HepG2 (cell line): ENCODE data around the gene UBB. TPM values are rescaled to one million over a fixed set of nuclear protein-coding genes. Genes with fewer than 3 reads are reported as not detected.

Experiments used
- CC2D1A ChIP-seq: sonication (generic); formaldehyde crosslinking; IDR thresholded peaks from 2 replicates; pipeline ENCODE4 v1.8.1; 2023; ENCODE audit warnings: mild to moderate bottlenecking, missing genetic modification reagents
- DZIP1 ChIP-seq: sonication (generic); formaldehyde crosslinking; IDR thresholded peaks from 2 replicates; pipeline ENCODE4 v1.5.0; 2020; ENCODE audit warnings: mild to moderate bottlenecking, missing genetic modification reagents
- HNF4A ChIP-seq: sonication (generic); formaldehyde crosslinking; IDR thresholded peaks from 2 replicates; pipeline ENCODE4 v1.4.0; 2020; ENCODE audit warnings: missing genetic modification reagents
- PRMT3 ChIP-seq: sonication (generic); formaldehyde crosslinking; IDR thresholded peaks from 2 replicates; pipeline ENCODE4 v1.8.1; 2022; ENCODE audit warnings: low read depth, mild to moderate bottlenecking, moderate library complexity, missing genetic modification reagents, borderline replicate concordance
- SALL2 ChIP-seq: sonication (generic); formaldehyde crosslinking; IDR thresholded peaks from 2 replicates; pipeline ENCODE4 v1.8.1; 2023; ENCODE audit warnings: mild to moderate bottlenecking, missing genetic modification reagents, inconsistent platforms
- SUZ12 ChIP-seq: fragments of 150-350 bp; IDR thresholded peaks from 2 replicates; pipeline ENCODE4 v1.6.1; 2014; ENCODE audit warnings: low read depth, low read length
- ZBTB42 ChIP-seq: sonication (generic); formaldehyde crosslinking; IDR thresholded peaks from 2 replicates; pipeline ENCODE4 v1.5.0; 2020; ENCODE audit warnings: mild to moderate bottlenecking, missing genetic modification reagents
- ZC3H13 ChIP-seq: sonication (generic); formaldehyde crosslinking; IDR thresholded peaks from 2 replicates; pipeline ENCODE4 v1.8.1; 2023; ENCODE audit warnings: mild to moderate bottlenecking, missing genetic modification reagents, moderate library complexity
- ZFP37 ChIP-seq: sonication (generic); formaldehyde crosslinking; IDR thresholded peaks from 2 replicates; pipeline ENCODE4 v1.4.0; 2020; ENCODE audit warnings: missing genetic modification reagents, borderline replicate concordance
- ZNF383 ChIP-seq: sonication (generic); formaldehyde crosslinking; IDR thresholded peaks from 2 replicates; pipeline ENCODE4 v1.4.0; 2020; ENCODE audit warnings: missing genetic modification reagents, mild to moderate bottlenecking, borderline replicate concordance
- ZNF484 ChIP-seq: sonication (generic); formaldehyde crosslinking; IDR thresholded peaks from 2 replicates; pipeline ENCODE4 v1.5.1; 2020; ENCODE audit warnings: mild to moderate bottlenecking, low read depth, missing genetic modification reagents, borderline replicate concordance
- ZNF563 ChIP-seq: sonication (generic); formaldehyde crosslinking; IDR thresholded peaks from 2 replicates; pipeline ENCODE4 v1.8.0; 2022; ENCODE audit warnings: mild to moderate bottlenecking, moderate library complexity, missing genetic modification reagents
- polyA plus RNA-seq, 8 experiments: library from polyadenylated mRNA; depleted of rRNA in 3 of 8; stranded (reverse) in 7 of 8; unstranded in 1 of 8; fragments of >200 nt; fragmentation: Illumina TruSeq in 4 of 8; extraction: Trizol in 4 of 8; gene quantifications; 2 replicates each; pipeline versions ENCODE4 v1.2.1 to v1.2.3, GENCODE V29; 2011 to 2016; ENCODE audit warnings: low read depth in 4 of 8, missing spikeins in 1 of 8, mixed read lengths in 1 of 8; ENCODE audit not compliant: insufficient read depth in 1 of 8
- total RNA-seq, 5 experiments: library from RNA; depleted of rRNA; stranded (reverse); fragments of >200 nt; fragmentation: Illumina TruSeq; extraction: Trizol; gene quantifications; 2 replicates each; pipeline ENCODE4 v1.2.3, GENCODE V29; 2016; ENCODE audit warnings: low read depth in 1 of 5
- TF ChIP-seq, protein P1 (sequence below): sonication (generic); formaldehyde crosslinking; IDR thresholded peaks from 2 replicates; pipeline ENCODE4 v1.5.1; 2020; ENCODE audit warnings: mild to moderate bottlenecking, missing genetic modification reagents, borderline replicate concordance
- TF ChIP-seq, protein P2 (sequence below): IDR thresholded peaks from 2 replicates; pipeline ENCODE4 v1.6.1; 2016; ENCODE audit warnings: missing compliant biosample characterization, missing genetic modification reagents, borderline replicate concordance

The UBB gene
- total and polyA plus RNA-seq, 2 of the 13 experiments (the other 11 are each of a cell fraction or from before 2014, with no cell fraction given), result 1,130 to 2,066 TPM

GRCh38 chr17:16398270-16399267 is 17.7 kb downstream of the UBB start (continued):
- TF ChIP-seq DZIP1, result no peak
- no peak for TF ChIP-seq PRMT3 (CRISPR knock-in tag)
- no peak for TF ChIP-seq SALL2
- no peak for TF ChIP-seq ZFP37 (CRISPR knock-in tag)
- TF ChIP-seq, protein P1, sequence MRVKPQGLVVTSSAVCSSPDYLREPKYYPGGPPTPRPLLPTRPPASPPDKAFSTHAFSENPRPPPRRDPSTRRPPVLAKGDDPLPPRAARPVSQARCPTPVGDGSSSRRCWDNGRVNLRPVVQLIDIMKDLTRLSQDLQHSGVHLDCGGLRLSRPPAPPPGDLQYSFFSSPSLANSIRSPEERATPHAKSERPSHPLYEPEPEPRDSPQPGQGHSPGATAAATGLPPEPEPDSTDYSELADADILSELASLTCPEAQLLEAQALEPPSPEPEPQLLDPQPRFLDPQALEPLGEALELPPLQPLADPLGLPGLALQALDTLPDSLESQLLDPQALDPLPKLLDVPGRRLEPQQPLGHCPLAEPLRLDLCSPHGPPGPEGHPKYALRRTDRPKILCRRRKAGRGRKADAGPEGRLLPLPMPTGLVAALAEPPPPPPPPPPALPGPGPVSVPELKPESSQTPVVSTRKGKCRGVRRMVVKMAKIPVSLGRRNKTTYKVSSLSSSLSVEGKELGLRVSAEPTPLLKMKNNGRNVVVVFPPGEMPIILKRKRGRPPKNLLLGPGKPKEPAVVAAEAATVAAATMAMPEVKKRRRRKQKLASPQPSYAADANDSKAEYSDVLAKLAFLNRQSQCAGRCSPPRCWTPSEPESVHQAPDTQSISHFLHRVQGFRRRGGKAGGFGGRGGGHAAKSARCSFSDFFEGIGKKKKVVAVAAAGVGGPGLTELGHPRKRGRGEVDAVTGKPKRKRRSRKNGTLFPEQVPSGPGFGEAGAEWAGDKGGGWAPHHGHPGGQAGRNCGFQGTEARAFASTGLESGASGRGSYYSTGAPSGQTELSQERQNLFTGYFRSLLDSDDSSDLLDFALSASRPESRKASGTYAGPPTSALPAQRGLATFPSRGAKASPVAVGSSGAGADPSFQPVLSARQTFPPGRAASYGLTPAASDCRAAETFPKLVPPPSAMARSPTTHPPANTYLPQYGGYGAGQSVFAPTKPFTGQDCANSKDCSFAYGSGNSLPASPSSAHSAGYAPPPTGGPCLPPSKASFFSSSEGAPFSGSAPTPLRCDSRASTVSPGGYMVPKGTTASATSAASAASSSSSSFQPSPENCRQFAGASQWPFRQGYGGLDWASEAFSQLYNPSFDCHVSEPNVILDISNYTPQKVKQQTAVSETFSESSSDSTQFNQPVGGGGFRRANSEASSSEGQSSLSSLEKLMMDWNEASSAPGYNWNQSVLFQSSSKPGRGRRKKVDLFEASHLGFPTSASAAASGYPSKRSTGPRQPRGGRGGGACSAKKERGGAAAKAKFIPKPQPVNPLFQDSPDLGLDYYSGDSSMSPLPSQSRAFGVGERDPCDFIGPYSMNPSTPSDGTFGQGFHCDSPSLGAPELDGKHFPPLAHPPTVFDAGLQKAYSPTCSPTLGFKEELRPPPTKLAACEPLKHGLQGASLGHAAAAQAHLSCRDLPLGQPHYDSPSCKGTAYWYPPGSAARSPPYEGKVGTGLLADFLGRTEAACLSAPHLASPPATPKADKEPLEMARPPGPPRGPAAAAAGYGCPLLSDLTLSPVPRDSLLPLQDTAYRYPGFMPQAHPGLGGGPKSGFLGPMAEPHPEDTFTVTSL (CRISPR knock-in tag), result no peak
- TF ChIP-seq ZNF484 (CRISPR knock-in tag), result no peak
- TF ChIP-seq ZNF383 (CRISPR knock-in tag), result no peak
- TF ChIP-seq CC2D1A (CRISPR knock-in tag), result no peak
- TF ChIP-seq SUZ12, result no peak
- TF ChIP-seq ZNF563 (CRISPR knock-in tag), result no peak
- 0 out of 2 replicates have a peak, but pooled peaks have one; percentile 27 for TF ChIP-seq ZC3H13 (CRISPR knock-in tag)
- TF ChIP-seq ZBTB42 (CRISPR knock-in tag), result 0 out of 2 replicates have a peak, but pooled peaks have one; percentile 50
- peak; percentile 62 for TF ChIP-seq HNF4A (CRISPR knock-in tag)
- TF ChIP-seq, protein P2, sequence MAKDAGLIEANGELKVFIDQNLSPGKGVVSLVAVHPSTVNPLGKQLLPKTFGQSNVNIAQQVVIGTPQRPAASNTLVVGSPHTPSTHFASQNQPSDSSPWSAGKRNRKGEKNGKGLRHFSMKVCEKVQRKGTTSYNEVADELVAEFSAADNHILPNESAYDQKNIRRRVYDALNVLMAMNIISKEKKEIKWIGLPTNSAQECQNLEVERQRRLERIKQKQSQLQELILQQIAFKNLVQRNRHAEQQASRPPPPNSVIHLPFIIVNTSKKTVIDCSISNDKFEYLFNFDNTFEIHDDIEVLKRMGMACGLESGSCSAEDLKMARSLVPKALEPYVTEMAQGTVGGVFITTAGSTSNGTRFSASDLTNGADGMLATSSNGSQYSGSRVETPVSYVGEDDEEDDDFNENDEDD, result no peak
